ENCODE data around the gene SOX18. TPM values are rescaled to one million over a fixed set of nuclear protein-coding genes. Genes with fewer than 3 reads are reported as not detected.

The SOX18 gene
- total RNA-seq, 1 donor = under 0.01 TPM

DNA sequence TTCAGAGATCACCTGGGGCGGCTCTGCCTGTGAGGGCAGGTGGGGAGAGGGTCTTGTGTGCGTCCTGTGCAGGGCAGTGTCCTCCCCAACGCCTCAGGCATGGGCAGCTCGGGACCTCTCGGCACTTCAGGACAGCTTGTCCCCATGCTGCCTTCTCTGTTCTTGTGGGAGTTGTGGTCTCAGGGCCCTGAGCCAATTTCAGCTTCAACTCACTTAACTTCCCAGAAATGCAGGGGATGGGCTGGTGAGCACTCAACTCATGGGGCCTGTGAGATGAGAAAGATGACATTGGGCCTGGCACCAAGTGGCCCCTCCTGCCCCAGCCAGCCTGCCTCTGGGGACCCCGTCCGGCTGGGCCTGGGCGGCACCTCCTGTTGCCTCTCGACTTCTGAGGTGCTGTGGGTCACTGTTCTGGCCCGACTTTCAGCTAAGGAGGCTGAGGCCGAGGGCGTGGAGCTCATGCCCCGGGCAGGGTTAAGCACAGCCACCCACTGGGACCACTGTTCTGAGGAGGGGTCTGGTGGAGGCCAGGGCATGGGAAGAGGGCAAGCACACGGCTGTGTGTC lies 23.1 kb upstream of the SOX18 start:
- H3K27ac ChIP-seq (ENCODE audit: low read depth, low read length) = no peak overlapping the region
- no peak overlapping the region for H3K4me2 ChIP-seq (ENCODE audit: insufficient read depth, low read length)
- no peaks in the 10 kb centered on the region for H3K79me2 ChIP-seq (ENCODE audit: insufficient read depth, low read length)
- TF ChIP-seq, protein P1, sequence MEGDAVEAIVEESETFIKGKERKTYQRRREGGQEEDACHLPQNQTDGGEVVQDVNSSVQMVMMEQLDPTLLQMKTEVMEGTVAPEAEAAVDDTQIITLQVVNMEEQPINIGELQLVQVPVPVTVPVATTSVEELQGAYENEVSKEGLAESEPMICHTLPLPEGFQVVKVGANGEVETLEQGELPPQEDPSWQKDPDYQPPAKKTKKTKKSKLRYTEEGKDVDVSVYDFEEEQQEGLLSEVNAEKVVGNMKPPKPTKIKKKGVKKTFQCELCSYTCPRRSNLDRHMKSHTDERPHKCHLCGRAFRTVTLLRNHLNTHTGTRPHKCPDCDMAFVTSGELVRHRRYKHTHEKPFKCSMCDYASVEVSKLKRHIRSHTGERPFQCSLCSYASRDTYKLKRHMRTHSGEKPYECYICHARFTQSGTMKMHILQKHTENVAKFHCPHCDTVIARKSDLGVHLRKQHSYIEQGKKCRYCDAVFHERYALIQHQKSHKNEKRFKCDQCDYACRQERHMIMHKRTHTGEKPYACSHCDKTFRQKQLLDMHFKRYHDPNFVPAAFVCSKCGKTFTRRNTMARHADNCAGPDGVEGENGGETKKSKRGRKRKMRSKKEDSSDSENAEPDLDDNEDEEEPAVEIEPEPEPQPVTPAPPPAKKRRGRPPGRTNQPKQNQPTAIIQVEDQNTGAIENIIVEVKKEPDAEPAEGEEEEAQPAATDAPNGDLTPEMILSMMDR (IDR thresholded peaks at IDR 0.05; ENCODE audit: extremely low read depth, low read depth, low read length) = no peak
- no peaks in the 10 kb centered on the region for H3K4me1 ChIP-seq (ENCODE audit: insufficient read depth, low read length)
- H3K4me3 ChIP-seq (ENCODE audit: insufficient read depth, low read length) = no peak overlapping the region
- no peaks in the 10 kb centered on the region for H3K36me3 ChIP-seq (ENCODE audit: insufficient read depth, low read length)
- no peak for DNase-seq (ENCODE audit: insufficient read length, low spot score, missing footprints)
- no peak overlapping the region for H2AFZ ChIP-seq (ENCODE audit: low read length)
- H3K9me3 ChIP-seq (ENCODE audit: low read depth, low read length) = no peaks in the 10 kb centered on the region
- H4K20me1 ChIP-seq (ENCODE audit: insufficient read depth, low read length) = peaks cover 9% of the 10 kb centered on the region
- no peaks in the 10 kb centered on the region for H3K27me3 ChIP-seq (ENCODE audit: insufficient read depth, low read length)

DNA sequence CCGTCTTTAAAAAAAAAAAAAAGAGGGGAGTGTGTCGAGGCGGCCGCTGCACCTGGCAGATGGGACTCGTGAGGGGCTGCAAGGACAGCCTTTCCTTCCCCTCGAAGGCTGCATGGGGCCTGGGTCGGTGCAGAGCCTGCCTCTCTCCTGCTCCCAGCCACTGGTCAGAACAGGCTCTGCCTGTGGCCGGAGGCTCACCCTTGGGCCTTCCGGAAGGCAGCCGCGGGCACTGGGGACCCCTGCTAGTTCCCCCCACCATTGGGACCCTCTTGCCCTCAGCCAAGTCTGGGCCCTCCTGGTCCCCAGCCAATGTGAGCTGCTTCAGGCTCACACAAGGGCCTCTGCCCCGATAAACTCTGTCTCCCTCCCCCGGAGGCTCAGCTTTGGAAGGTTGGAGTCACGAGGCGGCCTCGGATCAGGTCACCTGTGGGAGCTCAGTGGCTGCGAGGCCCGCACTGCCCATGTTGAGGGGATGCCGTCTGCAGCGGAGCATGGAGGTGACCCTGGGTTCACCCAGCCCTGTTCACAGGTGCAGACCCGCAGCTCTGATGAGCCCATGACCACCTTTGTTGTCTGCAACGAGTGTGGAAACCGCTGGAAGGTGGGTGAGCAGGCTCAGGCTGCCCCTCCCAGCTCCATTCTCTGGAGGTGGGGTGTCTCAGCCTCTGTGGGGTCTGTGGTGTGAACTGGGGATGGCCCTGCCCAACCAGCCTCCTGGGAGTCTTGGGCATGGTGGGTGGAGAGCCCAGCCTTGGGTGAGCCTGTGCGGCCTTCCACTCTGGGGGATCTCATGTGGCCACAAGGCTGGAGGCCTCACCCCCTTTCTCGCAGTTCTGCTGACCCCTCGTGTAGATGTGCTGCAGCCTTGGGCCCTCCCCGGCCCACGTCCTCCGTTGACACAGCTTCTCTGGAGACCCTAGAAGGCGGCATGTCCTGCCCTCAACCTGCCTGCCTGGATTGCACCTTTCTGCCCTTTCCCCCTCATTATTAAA lies 22.2 kb upstream of the SOX18 start:
- H3K79me2 ChIP-seq (ENCODE audit: insufficient read depth, low read length) = no peaks in the 10 kb centered on the region
- no peaks in the 10 kb centered on the region for H3K9me3 ChIP-seq (ENCODE audit: low read depth, low read length)
- H4K20me1 ChIP-seq (ENCODE audit: insufficient read depth, low read length) = peaks cover 15% of the 10 kb centered on the region
- no peaks in the 10 kb centered on the region for H3K4me1 ChIP-seq (ENCODE audit: insufficient read depth, low read length)
- H3K36me3 ChIP-seq (ENCODE audit: insufficient read depth, low read length) = no peaks in the 10 kb centered on the region
- H2AFZ ChIP-seq (ENCODE audit: low read length) = no peak overlapping the region
- H3K4me2 ChIP-seq (ENCODE audit: insufficient read depth, low read length) = no peak overlapping the region
- TF ChIP-seq, protein P1 (IDR thresholded peaks at IDR 0.05; ENCODE audit: extremely low read depth, low read depth, low read length) = no peak
- no peaks in the 10 kb centered on the region for H3K27me3 ChIP-seq (ENCODE audit: insufficient read depth, low read length)
- DNase-seq (ENCODE audit: insufficient read length, low spot score, missing footprints) = no peak
- H3K4me3 ChIP-seq (ENCODE audit: insufficient read depth, low read length) = no peak overlapping the region
- no peak overlapping the region for H3K27ac ChIP-seq (ENCODE audit: low read depth, low read length)

DNA sequence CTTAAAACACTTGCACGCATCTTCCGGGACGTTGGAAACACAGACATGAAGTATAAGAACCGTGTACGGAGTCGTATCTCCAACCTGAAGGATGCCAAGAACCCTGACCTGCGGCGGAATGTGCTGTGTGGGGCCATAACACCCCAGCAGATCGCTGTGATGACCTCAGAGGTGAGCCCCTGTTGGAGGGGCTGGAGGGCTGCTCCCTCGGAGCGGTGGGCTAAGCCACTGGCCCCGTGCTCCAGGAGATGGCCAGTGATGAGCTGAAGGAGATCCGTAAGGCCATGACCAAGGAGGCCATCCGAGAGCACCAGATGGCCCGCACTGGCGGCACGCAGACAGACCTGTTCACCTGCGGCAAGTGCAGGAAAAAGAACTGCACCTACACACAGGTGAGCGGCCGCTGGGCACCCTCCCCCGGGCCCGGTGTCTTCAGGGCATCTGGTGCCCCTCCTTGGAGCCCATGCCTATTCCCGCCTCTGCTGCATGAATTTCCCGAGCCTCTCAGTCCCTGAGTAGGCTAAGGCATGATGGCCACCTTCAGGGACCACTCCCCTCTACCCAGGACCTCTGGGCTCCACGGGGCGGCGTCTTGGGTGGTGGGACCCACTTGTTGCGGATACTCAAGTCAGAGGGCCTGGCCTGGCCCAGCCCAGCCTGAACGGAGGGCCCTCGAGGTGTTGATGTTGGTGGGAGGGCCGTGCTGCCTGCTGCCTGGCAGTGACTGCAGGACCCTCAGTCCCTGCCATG lies 21.0 kb upstream of the SOX18 start:
- no peak for DNase-seq (ENCODE audit: insufficient read length, low spot score, missing footprints)
- Histone ChIP-seq H3K4me2 (ENCODE audit: insufficient read depth, low read length) (no peak overlapping the region), H2AFZ (ENCODE audit: low read length) (no peak overlapping the region), H3K4me1 (ENCODE audit: insufficient read depth, low read length) (peaks cover 10% of the 10 kb centered on the region), H3K79me2 (ENCODE audit: insufficient read depth, low read length) (no peaks in the 10 kb centered on the region), H3K9me3 (ENCODE audit: low read depth, low read length) (no peaks in the 10 kb centered on the region), H3K27ac (ENCODE audit: low read depth, low read length) (no peak overlapping the region), H3K27me3 (ENCODE audit: insufficient read depth, low read length) (no peaks in the 10 kb centered on the region), H3K4me3 (ENCODE audit: insufficient read depth, low read length) (no peak overlapping the region), H3K36me3 (ENCODE audit: insufficient read depth, low read length) (no peaks in the 10 kb centered on the region), H4K20me1 (ENCODE audit: insufficient read depth, low read length) (peaks cover 27% of the 10 kb centered on the region)
- TF ChIP-seq, protein P1 (IDR thresholded peaks at IDR 0.05; ENCODE audit: extremely low read depth, low read depth, low read length) = no peak
